Thyroid gland (tissue), 4 donors: ENCODE measurements around the gene CBLB. TPM values are rescaled to one million over a fixed set of nuclear protein-coding genes. Genes with fewer than 3 reads are reported as not detected.
"Not testable (repeated sequence)": the region's sequence is repeated elsewhere in the genome, so short reads cannot be mapped to it uniquely, and the experiment has no call there.

Experiments used
- DNase-seq, 2 donors: peaks; one replicate each; pipeline ENCODE4 v3.0.0-alpha.2; 2019
- H3K27ac ChIP-seq, 3 donors: fragments of 200-600 bp; sonication (generic); 1 replicate in 2 of 3; 2 replicates in 1 of 3; pipeline ENCODE4 v1.5.1; 2016 to 2019; ENCODE audit warnings: mild to moderate bottlenecking in 1 of 3, moderate library complexity in 1 of 3
- H3K27me3 ChIP-seq: fragments of 200-600 bp; sonication (generic); one replicate; pipeline ENCODE4 v1.5.1; 2019
- H3K36me3 ChIP-seq, 2 donors: fragments of 200-600 bp; sonication (generic); one replicate each; pipeline ENCODE4 v1.5.1; 2016 to 2019
- H3K4me1 ChIP-seq, 2 donors: fragments of 200-600 bp; sonication (generic); one replicate each; pipeline ENCODE4 v1.5.1; 2017 to 2019
- H3K4me3 ChIP-seq, 3 donors: fragments of 200-600 bp; sonication (generic); replicated peaks in 1 of 3; 1 replicate in 2 of 3; 2 replicates in 1 of 3; pipeline ENCODE4 v1.5.1; 2016; ENCODE audit warnings: mild to moderate bottlenecking in 1 of 3
- H3K9me3 ChIP-seq: fragments of 200-600 bp; sonication (generic); one replicate; pipeline ENCODE4 v1.5.1; 2017
- POLR2A ChIP-seq, 2 donors: fragments of 450-650 bp; IDR thresholded peaks; one replicate each; pipeline ENCODE4 v1.6.1; 2017; ENCODE audit warnings: antibody characterized with exemption in 2 of 2, mild to moderate bottlenecking in 2 of 2, moderate library complexity in 1 of 2
- WGBS, 2 donors: methylation state at CpG; one replicate each; pipeline ENCODE4 v1.1.5; 2017; 5-methylcytosine and 5-hydroxymethylcytosine counted together
- intact Hi-C: fragments of 100-400 bp; cut with DNase I; formaldehyde crosslinking; loops from one replicate; pipeline ENCODE4 v1.15.1; 2023
- total RNA-seq, 4 donors: library from RNA; depleted of rRNA; stranded (reverse); fragments of >200 nt; gene quantifications; one replicate each; pipeline ENCODE4 v1.2.3, GENCODE V29; 2016
- TF ChIP-seq, protein P1 (sequence below), 6 experiments: fragments of 200-600 bp in 3 of 6; fragments of 450-650 bp in 3 of 6; sonication (generic) in 3 of 6; IDR thresholded peaks; one replicate each; pipeline ENCODE4 v1.5.1; 2016 to 2019; ENCODE audit warnings: antibody characterized with exemption in 6 of 6, mild to moderate bottlenecking in 2 of 6, inconsistent platforms in 1 of 6, moderate library complexity in 1 of 6

The CBLB gene
- total RNA-seq, 4 donors from 2014 or later, result 61.8 to 119 (median 83.4) TPM

DNA sequence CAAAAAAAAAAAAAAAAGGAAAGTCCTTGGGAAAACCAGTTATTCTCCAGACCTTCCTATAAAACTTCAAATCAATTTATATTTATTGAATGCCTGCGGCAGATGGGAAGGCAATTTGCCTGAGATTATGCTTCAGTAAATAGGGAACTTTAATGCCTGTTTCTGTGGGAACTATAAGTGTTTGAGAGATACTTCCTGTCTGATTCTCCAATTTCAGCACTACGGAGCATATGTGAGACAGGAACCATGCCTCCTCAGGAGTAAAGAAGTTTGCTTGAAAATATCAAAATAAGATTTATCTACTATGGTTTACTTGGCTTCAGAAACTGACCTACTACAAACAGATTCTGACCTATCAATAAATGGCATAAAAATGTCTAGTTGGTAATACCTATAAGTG is 135.5 kb downstream of the CBLB start:
- intact Hi-C loops, result no loop called here
- DNase-seq, result no peak
- Histone ChIP-seq H3K4me3 (no peak overlapping the region), H3K27me3 (no peaks in the 10 kb centered on the region), H3K4me1 (no peaks in the 10 kb centered on the region), H3K36me3 (no peaks in the 10 kb centered on the region), H3K27ac (no peak overlapping the region), H3K9me3 (no peaks in the 10 kb centered on the region)
- TF ChIP-seq POLR2A (IDR thresholded peaks at IDR 0.05), result no peak
- TF ChIP-seq, protein P1, sequence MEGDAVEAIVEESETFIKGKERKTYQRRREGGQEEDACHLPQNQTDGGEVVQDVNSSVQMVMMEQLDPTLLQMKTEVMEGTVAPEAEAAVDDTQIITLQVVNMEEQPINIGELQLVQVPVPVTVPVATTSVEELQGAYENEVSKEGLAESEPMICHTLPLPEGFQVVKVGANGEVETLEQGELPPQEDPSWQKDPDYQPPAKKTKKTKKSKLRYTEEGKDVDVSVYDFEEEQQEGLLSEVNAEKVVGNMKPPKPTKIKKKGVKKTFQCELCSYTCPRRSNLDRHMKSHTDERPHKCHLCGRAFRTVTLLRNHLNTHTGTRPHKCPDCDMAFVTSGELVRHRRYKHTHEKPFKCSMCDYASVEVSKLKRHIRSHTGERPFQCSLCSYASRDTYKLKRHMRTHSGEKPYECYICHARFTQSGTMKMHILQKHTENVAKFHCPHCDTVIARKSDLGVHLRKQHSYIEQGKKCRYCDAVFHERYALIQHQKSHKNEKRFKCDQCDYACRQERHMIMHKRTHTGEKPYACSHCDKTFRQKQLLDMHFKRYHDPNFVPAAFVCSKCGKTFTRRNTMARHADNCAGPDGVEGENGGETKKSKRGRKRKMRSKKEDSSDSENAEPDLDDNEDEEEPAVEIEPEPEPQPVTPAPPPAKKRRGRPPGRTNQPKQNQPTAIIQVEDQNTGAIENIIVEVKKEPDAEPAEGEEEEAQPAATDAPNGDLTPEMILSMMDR (IDR thresholded peaks at IDR 0.05), result no peak
- WGBS, 2 donors, result 90 to 94% methylated on average over 2 of the region's 2 CpGs

DNA sequence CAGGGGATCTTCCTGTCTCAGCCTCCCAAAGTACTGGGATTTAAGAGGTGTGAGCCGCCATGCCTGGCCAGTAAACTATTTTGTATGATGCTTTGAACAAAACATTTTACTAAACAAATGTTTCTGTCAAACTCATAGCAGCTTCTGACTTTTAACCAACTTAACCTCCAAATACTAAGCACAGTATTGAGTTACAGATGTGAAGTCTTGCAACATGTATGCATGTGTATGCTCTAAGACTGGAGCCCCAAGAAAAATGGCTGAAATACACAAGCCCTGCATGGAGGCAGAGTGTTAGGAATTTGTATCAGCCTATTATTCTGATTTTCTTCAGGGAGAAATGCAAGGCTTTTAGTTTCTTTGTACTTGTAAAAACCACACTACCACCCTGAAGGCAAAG is 137.1 kb downstream of the CBLB start:
- TF ChIP-seq, protein P1 (IDR thresholded peaks at IDR 0.05), result no peak
- no peak for TF ChIP-seq POLR2A (IDR thresholded peaks at IDR 0.05)
- no peak overlapping the region for H3K4me3 ChIP-seq
- WGBS, 2 donors, result 93 to 100% methylated on average over 1 of the region's 1 CpG
- intact Hi-C loops, result no loop called here
- no peaks in the 10 kb centered on the region for H3K4me1 ChIP-seq
- H3K9me3 ChIP-seq, result no peaks in the 10 kb centered on the region
- H3K36me3 ChIP-seq, result peaks cover 7 to 11% of the 10 kb centered on the region in 2 donors
- no peaks in the 10 kb centered on the region for H3K27me3 ChIP-seq
- no peak for DNase-seq
- H3K27ac ChIP-seq, result no peak overlapping the region

DNA sequence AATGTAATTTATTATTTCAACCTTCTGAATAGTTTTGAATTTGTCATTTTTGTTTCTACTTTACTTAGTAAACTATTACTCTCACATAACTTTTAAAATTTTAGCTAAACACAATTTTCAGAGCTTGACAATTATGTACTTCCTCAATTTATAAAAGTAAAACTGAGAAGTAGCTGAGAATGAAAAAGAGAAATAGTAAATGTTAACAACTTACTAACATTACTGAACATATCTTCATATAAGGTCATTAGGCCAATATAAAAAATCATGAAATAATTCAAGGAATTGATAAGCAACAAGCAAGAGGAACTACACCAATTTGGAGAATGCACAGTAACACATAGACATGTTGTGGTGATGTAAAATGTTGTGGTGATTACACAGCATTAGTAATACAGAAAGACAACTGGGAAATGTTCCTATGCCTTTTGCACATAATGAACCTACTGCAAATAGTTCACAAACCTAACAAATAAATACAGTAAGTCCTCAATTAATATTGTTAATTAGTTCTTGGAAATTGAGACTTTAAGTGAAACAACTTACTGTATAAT is 137.9 kb downstream of the CBLB start:
- H3K27ac ChIP-seq, result no peak overlapping the region
- intact Hi-C loops, result no loop called here
- H3K4me1 ChIP-seq, result no peaks in the 10 kb centered on the region
- H3K36me3 ChIP-seq, result peaks cover 7 to 11% of the 10 kb centered on the region in 2 donors
- H3K27me3 ChIP-seq, result no peaks in the 10 kb centered on the region
- no peak overlapping the region for H3K4me3 ChIP-seq
- no peaks in the 10 kb centered on the region for H3K9me3 ChIP-seq
- TF ChIP-seq POLR2A (IDR thresholded peaks at IDR 0.05), result no peak
- TF ChIP-seq, protein P1 (IDR thresholded peaks at IDR 0.05), result no peak
- DNase-seq, result no peak

DNA sequence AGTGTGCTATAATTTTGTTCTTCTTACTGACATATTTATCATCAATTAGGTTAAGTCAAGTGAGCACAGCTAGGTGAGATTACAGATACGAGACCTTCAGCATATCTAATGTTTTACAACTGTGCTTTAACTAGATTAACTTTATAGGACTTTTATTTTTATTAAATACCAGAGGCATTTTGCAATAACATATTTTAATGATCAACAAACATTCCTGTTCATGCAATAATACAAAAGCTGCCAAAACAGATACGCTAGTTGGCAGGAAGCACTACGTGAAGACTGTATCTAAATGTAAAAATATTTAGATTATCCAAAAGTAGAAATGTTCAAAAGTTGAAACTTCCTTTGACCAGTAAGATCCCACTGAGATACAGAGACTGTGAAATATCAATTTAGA is 139.1 kb downstream of the CBLB start:
- Histone ChIP-seq H3K9me3 (no peaks in the 10 kb centered on the region), H3K27ac (no peak overlapping the region), H3K27me3 (no peaks in the 10 kb centered on the region), H3K36me3 (peaks cover 7 to 11% of the 10 kb centered on the region in 2 donors), H3K4me3 (no peak overlapping the region), H3K4me1 (no peaks in the 10 kb centered on the region)
- no peak for TF ChIP-seq POLR2A (IDR thresholded peaks at IDR 0.05)
- TF ChIP-seq, protein P1 (IDR thresholded peaks at IDR 0.05), result no peak
- DNase-seq, result no peak
- WGBS, 2 donors, result 91 to 92% methylated on average over 3 of the region's 3 CpGs
- intact Hi-C loops, result no loop called here

DNA sequence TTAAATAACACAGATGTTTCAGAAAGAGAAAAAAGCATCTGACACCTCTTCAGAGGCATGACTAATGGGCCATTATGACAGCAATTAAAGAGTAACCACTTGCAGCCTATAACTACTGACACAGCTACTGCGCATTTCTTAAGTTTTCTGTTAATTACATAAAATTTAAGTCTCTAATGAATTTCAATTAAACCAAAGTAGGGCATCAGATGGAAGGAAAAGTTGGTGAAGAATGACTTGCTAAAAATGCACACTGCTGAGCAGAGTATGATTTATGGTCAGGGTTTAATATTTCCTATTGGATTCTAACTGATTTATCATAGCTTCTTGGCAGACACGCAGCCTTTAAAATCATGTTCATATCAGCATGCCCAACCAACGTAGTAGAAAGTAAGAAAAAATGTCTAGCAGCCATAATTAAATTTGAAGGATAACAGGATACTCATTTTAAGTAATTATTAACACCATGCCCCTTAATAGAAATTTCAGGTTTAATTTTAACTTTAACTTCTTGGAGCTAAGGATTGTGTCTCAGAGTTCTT is 140.0 kb downstream of the CBLB start:
- H3K9me3 ChIP-seq, result no peaks in the 10 kb centered on the region
- DNase-seq, result no peak
- H3K27me3 ChIP-seq, result no peaks in the 10 kb centered on the region
- peaks cover 7 to 11% of the 10 kb centered on the region in 2 donors for H3K36me3 ChIP-seq
- H3K4me1 ChIP-seq, result no peaks in the 10 kb centered on the region
- H3K27ac ChIP-seq, result no peak overlapping the region
- 93 to 95% methylated on average over 3 of the region's 3 CpGs for WGBS, 2 donors
- TF ChIP-seq POLR2A (IDR thresholded peaks at IDR 0.05), result no peak
- TF ChIP-seq, protein P1 (IDR thresholded peaks at IDR 0.05), result no peak
- intact Hi-C loops, result no loop called here
- no peak overlapping the region for H3K4me3 ChIP-seq

DNA sequence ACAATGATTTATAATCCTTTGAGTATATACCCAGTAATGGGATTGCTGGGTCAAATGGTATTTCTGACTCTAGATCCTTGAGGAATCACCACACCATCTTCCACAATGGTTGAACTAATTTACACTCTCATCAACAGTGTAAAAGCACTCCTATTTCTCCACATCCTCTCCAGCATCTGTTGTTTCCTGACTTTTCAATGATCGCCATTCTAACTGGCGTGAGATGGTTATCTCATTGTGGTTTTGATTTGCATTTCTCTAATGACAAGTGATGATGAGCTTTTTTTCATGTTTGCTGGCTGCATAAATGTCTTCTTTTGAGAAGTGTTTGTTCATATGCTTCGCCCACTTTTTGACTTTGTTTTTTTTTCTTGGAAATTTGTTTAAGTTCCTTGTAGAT is 141.8 kb downstream of the CBLB start:
- DNase-seq, H3K4me1 ChIP-seq, H3K27ac ChIP-seq, H3K9me3 ChIP-seq, H3K27me3 ChIP-seq, intact Hi-C loops, H3K4me3 ChIP-seq: not testable (repeated sequence)
- peaks cover 7 to 11% of the 10 kb centered on the region in 2 donors for H3K36me3 ChIP-seq
- 99% methylated on average over 3 of the region's 3 CpGs for WGBS, 2 donors
